Jurkat, Clone E6-1 (cell line): Measurements from ENCODE around the gene HEATR5A.
"Not testable (repeated sequence)": the region's sequence is repeated elsewhere in the genome, so short reads cannot be mapped to it uniquely, and the experiment has no call there.

Experiments
- DNase-seq: peaks from one replicate; pipeline ENCODE4 v3.0.0-alpha.2; 2011; ENCODE audit warnings: low read depth, low spot score
- H3K4me3 ChIP-seq: 2 replicates; pipeline ENCODE4 v1.5.1; 2011; ENCODE audit warnings: mild to moderate bottlenecking, low read length, control low read depth, moderate library complexity

The HEATR5A gene

GRCh38 chr14:31251028-31251958 is 169.1 kb downstream of the HEATR5A start:
- DNase-seq, result no peak
- H3K4me3 ChIP-seq, result no peak overlapping the region

GRCh38 chr14:31244626-31245025 is 175.7 kb downstream of the HEATR5A start:
- no peak for DNase-seq
- no peak overlapping the region for H3K4me3 ChIP-seq

GRCh38 chr14:31243860-31244259 is 176.5 kb downstream of the HEATR5A start:
- H3K4me3 ChIP-seq, result no peak overlapping the region
- DNase-seq, result no peak

GRCh38 chr14:31242161-31242940 is 178.0 kb downstream of the HEATR5A start:
- H3K4me3 ChIP-seq, DNase-seq: not testable (repeated sequence)
